GM18951 (cell line): ENCODE results near the gene PP2D1.

Experiments used
- POLR2A ChIP-seq: IDR thresholded peaks from 4 replicates; pipeline ENCODE4 v1.6.1; 2011; ENCODE audit warnings: mild to moderate bottlenecking; ENCODE audit not compliant: insufficient read length, insufficient read depth; ENCODE audit errors: extremely low read depth
- in situ Hi-C: fragments of 300-500 bp; cut with MboI; formaldehyde crosslinking; loops from one replicate; pipeline ENCODE4 v1.12.0; 2022; ENCODE audit warnings: low sequenced_read_pairs, mixed read lengths, inconsistent platforms; ENCODE audit not compliant: unreplicated experiment

The PP2D1 gene, protein sequence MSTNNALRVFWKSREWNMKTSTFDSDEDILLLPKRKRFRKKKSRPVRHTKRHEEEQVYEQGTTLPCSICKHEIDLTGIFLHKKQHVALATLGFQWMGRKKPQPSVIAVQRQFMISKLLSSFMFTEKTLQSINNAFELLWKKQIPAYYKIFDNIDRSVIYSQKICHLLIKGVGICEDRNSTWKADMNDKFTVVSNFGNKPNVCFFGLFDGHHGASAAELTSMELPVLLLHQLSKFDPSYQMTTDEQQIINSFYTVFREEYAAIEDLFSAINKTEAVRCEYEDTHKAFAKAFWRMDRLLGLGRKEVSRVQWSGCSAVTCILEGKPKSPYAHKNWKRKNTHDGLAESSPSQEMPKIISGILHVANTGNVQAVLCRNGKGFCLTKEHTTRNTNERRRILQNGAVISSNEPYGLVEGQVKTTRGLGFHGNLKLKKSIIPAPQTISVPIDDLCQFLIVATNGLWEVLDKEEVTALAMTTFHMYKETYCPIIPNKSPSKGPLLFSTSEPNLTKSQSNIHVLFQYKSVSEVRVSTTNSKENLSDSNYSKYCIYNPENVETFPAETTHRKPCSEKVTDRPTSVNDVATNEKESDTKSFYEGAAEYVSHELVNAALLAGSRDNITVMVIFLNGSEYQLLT

DNA sequence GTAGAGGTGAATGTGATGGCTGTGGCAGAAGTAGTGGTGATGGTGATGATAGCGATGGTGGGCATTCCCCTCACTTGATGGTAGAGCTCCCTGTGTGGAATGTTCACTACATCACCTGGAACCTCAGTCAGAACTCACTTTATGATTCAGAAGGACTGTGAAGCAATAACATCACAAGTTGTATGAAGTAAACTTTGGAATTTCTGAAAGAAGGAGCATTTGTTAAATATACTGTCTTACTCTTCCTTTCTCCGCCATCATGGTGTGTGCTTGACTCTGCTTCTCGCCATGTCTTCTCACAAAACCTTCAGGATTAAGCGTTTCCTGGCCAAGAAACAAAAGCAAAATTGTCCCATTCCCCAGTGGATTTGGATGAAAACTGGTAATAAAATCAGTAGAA lies at the start of gene PP2D1:
PP2D1 (minus strand) TSS at position 101 of the 400 bp plus-strand sequence. CDS start 192 bp downstream, outside the sequence.
- TF ChIP-seq POLR2A, result no peak
- in situ Hi-C loops, result no loop called here

DNA sequence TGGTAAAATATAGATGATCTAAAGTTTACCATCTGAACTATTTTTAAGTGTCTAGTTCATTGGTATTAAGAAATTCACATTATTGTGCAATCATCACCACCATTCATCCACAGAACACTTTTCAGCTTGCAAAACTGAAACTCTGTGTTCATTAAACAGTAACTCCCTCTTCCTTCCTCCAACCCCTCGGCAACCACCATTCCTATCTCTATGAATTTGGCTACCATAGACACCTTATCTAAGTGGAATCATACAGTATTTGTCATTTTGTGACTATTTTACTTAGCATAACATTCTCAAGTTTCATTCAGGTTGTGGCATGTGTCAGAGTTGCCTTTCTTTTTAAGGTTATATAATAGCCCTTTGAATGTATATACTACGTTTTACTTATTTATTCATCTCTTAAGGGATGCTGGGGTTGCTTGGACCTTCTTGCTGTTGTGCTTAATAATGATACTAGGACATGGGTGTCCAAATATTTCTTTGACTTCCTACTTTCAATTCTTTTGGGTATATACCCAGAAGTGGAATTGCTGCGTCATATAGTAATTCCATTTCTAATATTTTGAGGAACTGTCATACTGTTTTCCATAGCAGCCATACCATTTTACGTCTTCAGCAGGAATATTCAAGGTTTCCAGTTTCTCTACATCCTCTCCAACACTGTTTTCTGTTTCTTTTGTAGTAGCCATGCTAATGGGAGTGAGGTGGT lies 49.1 kb upstream of the PP2D1 start:
- in situ Hi-C loops, result no loop called here
- TF ChIP-seq POLR2A, result no peak

DNA sequence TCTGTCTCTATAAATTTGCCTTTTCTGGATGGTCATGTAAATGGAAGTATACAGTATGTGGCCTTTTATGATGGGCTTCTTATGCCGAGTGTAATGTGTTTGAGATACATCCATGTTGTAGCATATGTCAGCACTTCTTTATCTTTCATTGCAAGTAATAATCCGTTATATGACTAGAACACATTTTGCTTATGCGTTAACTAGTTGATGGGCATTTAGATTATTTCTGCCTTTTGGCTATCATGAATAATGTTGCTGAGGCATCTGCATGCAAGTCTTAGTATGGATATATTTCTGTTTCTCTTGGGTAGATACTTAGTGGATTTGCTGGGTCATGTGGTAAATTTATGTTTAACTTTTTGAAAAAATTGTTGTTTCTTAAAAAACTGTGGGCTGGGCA lies 47.9 kb upstream of the PP2D1 start:
- in situ Hi-C loops, result no loop called here
- TF ChIP-seq POLR2A, result no peak

DNA sequence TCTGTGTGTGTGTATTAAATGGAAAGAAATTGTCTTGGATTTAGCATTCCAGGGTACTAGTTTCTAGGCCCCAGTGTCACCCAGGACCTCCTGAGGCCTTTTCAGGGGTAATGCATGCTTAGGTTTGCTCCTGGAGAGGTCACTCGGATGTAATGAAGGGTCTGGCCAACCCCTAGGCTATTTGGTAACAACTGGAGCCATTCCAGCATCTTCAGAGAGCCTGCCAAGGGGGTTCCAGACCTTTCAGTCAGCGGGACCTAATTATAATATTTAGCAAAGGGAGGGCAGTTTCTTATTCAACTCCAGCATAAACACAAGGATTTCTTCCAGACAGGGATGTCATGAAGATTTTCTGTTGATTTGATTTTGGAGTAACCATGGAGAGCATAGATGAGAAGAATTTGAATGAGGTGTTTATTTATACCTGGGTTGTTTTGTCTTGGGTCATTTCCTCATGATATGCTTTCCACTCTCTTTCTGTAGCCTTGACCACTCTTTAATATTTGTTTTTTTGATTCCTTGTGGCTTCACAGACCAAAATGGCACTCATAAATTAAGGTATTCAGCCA lies 45.6 kb upstream of the PP2D1 start:
- in situ Hi-C loops, result no loop called here
- TF ChIP-seq POLR2A, result no peak

DNA sequence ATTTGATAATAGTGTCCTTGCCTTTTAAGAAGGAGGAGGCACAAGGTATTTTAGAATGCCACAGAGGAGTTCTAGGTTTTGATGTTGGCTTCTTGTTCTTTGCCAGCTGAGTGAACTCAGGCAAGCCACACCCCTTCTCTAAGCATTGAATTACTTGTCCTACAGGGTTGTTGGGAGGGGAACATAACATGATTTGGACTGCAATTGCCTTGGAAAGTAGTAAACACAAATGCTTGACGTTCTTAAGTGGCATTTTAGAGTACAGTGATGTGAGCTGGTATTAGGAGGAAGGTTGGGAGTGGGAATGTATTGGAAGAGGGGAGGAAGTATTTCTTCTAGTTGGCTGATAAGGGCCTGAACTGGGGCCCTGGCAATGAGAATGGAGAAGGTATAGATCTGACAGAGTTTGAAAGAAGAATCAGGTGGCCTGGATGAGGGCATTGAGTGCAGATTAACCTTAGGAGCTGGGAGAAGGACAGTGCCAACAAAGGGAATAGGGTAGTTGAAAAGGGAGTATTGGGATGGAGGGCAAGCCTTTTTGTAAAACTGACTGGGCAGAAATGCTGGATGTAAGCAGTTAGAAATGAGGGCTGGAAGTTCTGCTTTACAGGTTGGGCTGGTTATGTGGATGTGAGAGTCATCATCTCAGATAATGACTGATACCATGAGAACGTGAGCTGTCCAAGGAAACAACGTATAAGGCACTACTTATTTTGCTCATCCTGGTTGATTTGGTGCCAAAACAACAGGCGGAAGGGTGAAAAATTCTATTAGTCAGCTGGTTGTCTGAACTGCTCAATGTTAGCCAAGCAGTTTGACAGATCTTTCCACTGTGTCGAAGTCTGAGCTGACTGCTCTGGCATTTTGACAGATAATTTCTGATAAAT lies 44.9 kb upstream of the PP2D1 start:
- in situ Hi-C loops, result no loop called here
- TF ChIP-seq POLR2A, result no peak

DNA sequence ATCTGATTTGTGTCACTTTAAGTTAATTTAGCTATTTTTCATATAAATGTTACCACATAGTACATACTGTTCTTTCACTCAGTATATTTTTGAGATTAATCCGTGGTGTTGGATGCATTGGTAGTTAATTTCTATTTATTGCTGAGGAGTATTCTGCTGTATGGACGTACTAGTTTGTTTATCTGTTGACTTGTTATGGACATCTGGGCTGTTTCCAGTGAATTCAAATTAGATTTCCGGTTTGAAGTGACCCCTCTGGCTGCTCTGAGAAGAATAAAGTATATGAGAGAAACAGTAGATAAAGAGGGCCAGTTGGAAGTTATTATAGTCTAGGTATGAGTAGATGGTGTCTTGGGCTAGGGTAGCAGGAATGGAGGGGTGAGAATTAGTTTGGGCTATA lies 43.8 kb upstream of the PP2D1 start:
- in situ Hi-C loops, result no loop called here
- no peak for TF ChIP-seq POLR2A

DNA sequence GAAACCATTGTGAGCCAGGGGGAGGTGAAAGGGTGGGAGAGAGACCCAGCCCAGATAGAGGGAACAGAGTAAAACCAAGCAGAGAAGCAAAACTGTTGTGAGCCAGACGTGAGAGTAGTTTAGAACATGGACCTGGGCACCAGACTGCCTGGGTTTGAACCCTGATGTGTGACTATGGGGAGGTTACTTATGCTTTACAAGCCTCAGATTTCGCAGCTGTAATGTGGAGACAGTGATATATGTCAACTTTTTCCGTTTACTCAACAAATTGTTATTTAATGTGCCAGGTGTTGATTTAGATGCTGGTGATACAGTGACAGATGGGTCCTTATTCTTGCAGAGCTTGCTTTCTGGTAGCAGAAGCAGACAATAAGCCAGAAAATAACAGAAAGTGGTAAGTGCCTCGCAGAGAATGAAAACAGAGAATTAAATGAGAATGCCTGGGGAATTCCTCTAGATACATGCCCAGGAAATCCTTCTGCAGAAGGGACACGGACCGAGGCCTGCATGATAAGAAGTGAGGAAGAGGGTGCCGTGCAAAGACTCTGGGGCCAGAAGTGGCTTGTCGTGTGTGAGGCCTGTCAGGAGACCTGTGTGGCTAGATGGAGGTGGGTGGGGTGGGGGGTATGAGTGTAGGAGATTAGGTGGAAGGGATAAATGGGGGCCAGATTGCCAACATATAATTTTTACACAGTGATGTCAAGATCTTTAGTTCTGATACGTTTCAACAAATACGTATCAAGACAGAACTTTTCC lies 43.1 kb upstream of the PP2D1 start:
- TF ChIP-seq POLR2A, result no peak
- in situ Hi-C loops, result no loop called here

DNA sequence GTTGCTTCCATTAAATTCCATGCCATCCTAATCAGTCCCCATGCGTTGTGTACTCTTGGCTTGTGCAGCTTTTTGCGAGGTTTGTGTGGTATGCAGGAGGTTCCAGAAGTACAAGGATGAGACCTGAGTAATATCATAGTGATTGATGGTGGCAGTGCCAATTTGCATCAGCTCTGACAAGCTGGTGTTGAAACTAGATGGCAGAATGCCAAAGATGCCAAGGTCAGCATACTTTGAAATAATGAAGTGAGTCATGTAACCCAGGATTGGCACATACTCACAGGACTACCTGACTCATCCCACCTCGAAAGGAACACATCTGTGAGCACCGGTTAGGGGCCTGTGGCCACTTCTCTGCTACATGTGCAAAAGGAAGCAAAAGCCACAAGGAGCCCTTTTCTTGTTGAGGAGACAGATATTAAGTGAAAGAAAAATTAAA lies 42.5 kb upstream of the PP2D1 start:
- TF ChIP-seq POLR2A, result no peak
- in situ Hi-C loops, result no loop called here

DNA sequence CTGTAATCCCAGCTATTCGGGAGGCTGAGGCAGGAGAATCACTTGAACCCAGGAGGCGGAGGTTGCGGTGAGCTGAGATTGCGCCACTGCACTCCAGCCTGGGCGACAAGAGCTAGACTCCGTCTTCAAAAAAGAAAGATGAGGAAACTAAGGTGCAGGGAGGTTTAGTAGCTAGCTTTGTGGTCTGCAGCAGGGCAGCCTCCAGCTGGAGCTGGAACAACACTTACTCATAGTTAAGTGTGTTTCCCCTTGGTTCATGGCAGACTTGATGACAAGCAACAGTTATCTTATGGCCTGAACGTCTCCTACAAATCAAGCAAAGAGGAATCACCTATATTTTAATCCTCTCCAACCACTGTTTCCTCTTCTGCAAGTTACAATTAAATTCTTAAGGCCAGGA lies 40.8 kb upstream of the PP2D1 start:
- TF ChIP-seq POLR2A, result no peak
- in situ Hi-C loops, result no loop called here

DNA sequence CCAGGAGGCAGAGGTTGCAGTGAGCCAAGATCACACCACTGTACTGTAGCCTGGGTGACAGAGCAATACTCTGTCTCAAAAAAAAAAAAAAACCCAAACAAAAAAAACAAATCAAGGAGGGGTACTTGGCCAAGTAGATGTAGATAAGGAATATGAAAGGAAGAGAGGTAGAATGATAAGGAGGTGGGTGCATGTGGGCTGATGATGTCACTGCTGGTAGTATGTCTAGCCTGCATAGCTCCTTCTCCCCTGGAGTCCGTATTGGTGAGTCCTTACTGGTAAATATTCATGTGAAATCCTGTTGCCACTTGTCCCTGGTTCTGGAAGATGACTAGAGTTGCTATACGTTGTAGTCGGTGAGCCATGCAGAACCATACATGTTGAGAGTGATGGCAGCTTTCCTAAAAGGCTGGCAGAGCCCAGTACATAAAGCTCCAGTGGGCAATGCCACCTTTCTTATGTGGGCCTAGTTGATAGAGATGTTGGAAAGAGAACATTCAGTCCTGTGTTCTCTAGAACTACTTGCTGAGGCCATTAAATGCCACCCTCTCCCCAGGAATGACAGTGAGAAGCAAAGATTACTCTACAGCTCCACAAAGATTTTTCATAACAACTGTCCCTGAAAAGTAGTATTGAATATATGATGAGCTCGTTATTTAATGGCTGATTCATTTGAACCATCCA lies 39.2 kb upstream of the PP2D1 start:
- in situ Hi-C loops, result no loop called here
- no peak for TF ChIP-seq POLR2A
